Mesenchymal stem cell (in vitro differentiated cells and primary cell): ENCODE data around the gene PAPSS1.
A peak's percentile ranks its signal among the peaks of the same experiment; 100 is the strongest.

Experiments
- DNase-seq: peaks from one replicate; pipeline ENCODE4 v3.0.0-alpha.2; 2013
- H2AFZ ChIP-seq: one replicate; pipeline ENCODE4 v1.6.1; 2013; ENCODE audit warnings: low read depth, mild to moderate bottlenecking, control low read depth, inconsistent platforms, low read length, moderate library complexity
- H2AK5ac ChIP-seq: 2 replicates; pipeline ENCODE4 v1.6.1; 2013; ENCODE audit warnings: low read length, moderate library complexity, mild to moderate bottlenecking, inconsistent platforms; ENCODE audit not compliant: severe bottlenecking
- H2BK120ac ChIP-seq: one replicate; pipeline ENCODE4 v1.6.1; 2013; ENCODE audit warnings: low read depth, mild to moderate bottlenecking, inconsistent platforms, low read length, moderate library complexity
- H2BK12ac ChIP-seq, 2 experiments: one replicate each; pipeline ENCODE4 v1.6.1; 2013; ENCODE audit warnings: inconsistent platforms in 2 of 2, low read length in 2 of 2, mild to moderate bottlenecking in 2 of 2, moderate library complexity in 2 of 2, control low read depth in 1 of 2
- H2BK15ac ChIP-seq: one replicate; pipeline ENCODE4 v1.6.1; 2013; ENCODE audit warnings: mild to moderate bottlenecking, low read depth, inconsistent platforms; ENCODE audit not compliant: poor library complexity, severe bottlenecking
- H2BK5ac ChIP-seq: 2 replicates; pipeline ENCODE4 v1.6.1; 2013; ENCODE audit warnings: low read depth, mild to moderate bottlenecking, low read length, control low read depth, inconsistent platforms; ENCODE audit not compliant: poor library complexity, severe bottlenecking
- H3K14ac ChIP-seq, 2 experiments: one replicate each; pipeline ENCODE4 v1.6.1; 2013; ENCODE audit warnings: inconsistent platforms in 2 of 2, low read length in 2 of 2, control low read depth in 1 of 2, mild to moderate bottlenecking in 1 of 2, moderate library complexity in 1 of 2
- H3K18ac ChIP-seq, 2 experiments: one replicate each; pipeline ENCODE4 v1.6.1; 2013; ENCODE audit warnings: inconsistent platforms in 2 of 2, low read length in 2 of 2, control low read depth in 1 of 2, low read depth in 1 of 2, mild to moderate bottlenecking in 1 of 2
- H3K23ac ChIP-seq, 2 experiments: one replicate each; pipeline ENCODE4 v1.6.1; 2013; ENCODE audit warnings: inconsistent platforms in 2 of 2, low read length in 2 of 2, mild to moderate bottlenecking in 2 of 2, moderate library complexity in 2 of 2, control low read depth in 1 of 2
- H3K27ac ChIP-seq: 2 replicates; pipeline ENCODE4 v1.5.1; 2013; ENCODE audit warnings: mild to moderate bottlenecking, moderate library complexity, low read length, control low read depth, inconsistent platforms; ENCODE audit not compliant: poor library complexity, severe bottlenecking
- H3K27me3 ChIP-seq, 2 experiments: 2 replicates each; pipeline versions ENCODE4 v1.6.1 to v1.7.0; 2013; ENCODE audit warnings: low read length in 2 of 2, mild to moderate bottlenecking in 2 of 2, moderate library complexity in 2 of 2, control low read depth in 1 of 2, inconsistent platforms in 1 of 2; ENCODE audit not compliant: control insufficient read depth in 1 of 2, insufficient read depth in 1 of 2
- H3K36me3 ChIP-seq, 2 experiments: 2 replicates each; pipeline versions ENCODE4 v1.6.1 to v1.7.0; 2013; ENCODE audit warnings: low read length in 2 of 2, control low read depth in 1 of 2, inconsistent platforms in 1 of 2, low read depth in 1 of 2, mild to moderate bottlenecking in 1 of 2; ENCODE audit not compliant: insufficient read depth in 2 of 2, control insufficient read depth in 1 of 2
- H3K4ac ChIP-seq, 2 experiments: one replicate each; pipeline ENCODE4 v1.6.1; 2013; ENCODE audit warnings: inconsistent platforms in 2 of 2, low read length in 2 of 2, mild to moderate bottlenecking in 2 of 2, moderate library complexity in 2 of 2, control low read depth in 1 of 2, low read depth in 1 of 2
- H3K4me1 ChIP-seq: 2 replicates; pipeline ENCODE4 v1.6.1; 2013; ENCODE audit warnings: low read depth, low read length, control low read depth; ENCODE audit not compliant: control insufficient read depth, insufficient read depth
- H3K4me2 ChIP-seq: 2 replicates; pipeline ENCODE4 v1.6.1; 2013; ENCODE audit warnings: low read length, mild to moderate bottlenecking, inconsistent platforms; ENCODE audit not compliant: poor library complexity, severe bottlenecking
- H3K4me3 ChIP-seq, 2 experiments: 2 replicates each; pipeline versions ENCODE4 v1.5.1 to v1.7.0; 2013; ENCODE audit warnings: low read length in 2 of 2, mild to moderate bottlenecking in 2 of 2, control low read depth in 1 of 2, low read depth in 1 of 2; ENCODE audit not compliant: insufficient read depth in 1 of 2
- H3K79me1 ChIP-seq: replicated peaks from 2 replicates; pipeline ENCODE4 v1.6.1; 2013; ENCODE audit warnings: mild to moderate bottlenecking, control low read depth, low read length, inconsistent platforms; ENCODE audit not compliant: poor library complexity, severe bottlenecking
- H3K9ac ChIP-seq: 2 replicates; pipeline ENCODE4 v1.7.0; 2013; ENCODE audit warnings: mild to moderate bottlenecking, low read length, moderate library complexity
- H3K9me3 ChIP-seq: 2 replicates; pipeline ENCODE4 v1.7.0; 2013; ENCODE audit warnings: mild to moderate bottlenecking, low read length; ENCODE audit not compliant: control insufficient read depth
- H4K8ac ChIP-seq: one replicate; pipeline ENCODE4 v1.6.1; 2013; ENCODE audit warnings: inconsistent platforms, mild to moderate bottlenecking, low read length, moderate library complexity
- H4K91ac ChIP-seq: one replicate; pipeline ENCODE4 v1.6.1; 2013; ENCODE audit warnings: mild to moderate bottlenecking, low read length, inconsistent platforms
- WGBS: methylation state at CpG from one replicate; pipeline ENCODE4 v1.1.7; 2013; ENCODE audit warnings: mixed read lengths; 5-methylcytosine and 5-hydroxymethylcytosine counted together

PAPSS1 gene

GRCh38 chr4:107744532-107744931 is 24.5 kb upstream of the PAPSS1 start:
- no peak overlapping the region for H3K4ac ChIP-seq
- H3K9me3 ChIP-seq: no peaks in the 10 kb centered on the region
- H2AFZ ChIP-seq: no peak overlapping the region
- H3K23ac ChIP-seq: no peak overlapping the region
- H3K4me3 ChIP-seq: no peak overlapping the region
- no peaks in the 10 kb centered on the region for H3K36me3 ChIP-seq
- DNase-seq: no peak
- no peak overlapping the region for H2AK5ac ChIP-seq
- no peak overlapping the region for H2BK12ac ChIP-seq
- no peak overlapping the region for H3K27ac ChIP-seq
- no peak overlapping the region for H4K91ac ChIP-seq
- no peak overlapping the region for H2BK120ac ChIP-seq
- H2BK5ac ChIP-seq: no peak overlapping the region
- H3K18ac ChIP-seq: no peak overlapping the region
- H4K8ac ChIP-seq: no peak overlapping the region
- H3K27me3 ChIP-seq: peaks cover 0 to 4% of the 10 kb centered on the region in 2 experiments
- no peak overlapping the region for H3K14ac ChIP-seq
- no peaks in the 10 kb centered on the region for H3K79me1 ChIP-seq
- no peak overlapping the region for H3K9ac ChIP-seq
- H2BK15ac ChIP-seq: no peak overlapping the region
- no peak overlapping the region for H3K4me2 ChIP-seq
- peaks cover 4% of the 10 kb centered on the region for H3K4me1 ChIP-seq

- no peak overlapping the region for H3K9ac ChIP-seq
- H3K4ac ChIP-seq: no peak overlapping the region
- no peak overlapping the region for H3K4me2 ChIP-seq
- H3K27ac ChIP-seq: no peak overlapping the region
- WGBS: no CpG with 5 or more reads among the region's 1 CpG
- peaks cover 4% of the 10 kb centered on the region for H3K4me1 ChIP-seq
- H2BK5ac ChIP-seq: no peak overlapping the region
- no peak overlapping the region for H3K23ac ChIP-seq
- H3K4me3 ChIP-seq: no peak overlapping the region
- peak; percentile 19 for DNase-seq
- no peak overlapping the region for H2AFZ ChIP-seq
- H4K91ac ChIP-seq: no peak overlapping the region
- H3K27me3 ChIP-seq: no peaks in the 10 kb centered on the region
- H3K79me1 ChIP-seq: no peaks in the 10 kb centered on the region
- no peak overlapping the region for H2BK15ac ChIP-seq
- H4K8ac ChIP-seq: no peak overlapping the region
- no peaks in the 10 kb centered on the region for H3K36me3 ChIP-seq
- H3K14ac ChIP-seq: no peak overlapping the region
- no peak overlapping the region for H2BK120ac ChIP-seq
- no peak overlapping the region for H2BK12ac ChIP-seq
- no peaks in the 10 kb centered on the region for H3K9me3 ChIP-seq
- no peak overlapping the region for H3K18ac ChIP-seq
- H2AK5ac ChIP-seq: no peak overlapping the region
Observed at GRCh38 chr4:107743532-107743931, 23.5 kb upstream of the PAPSS1 start.

GRCh38 chr4:107742791-107743190 is 22.8 kb upstream of the PAPSS1 start:
- DNase-seq: no peak
- Histone ChIP-seq H3K9ac (no peak overlapping the region), H2AK5ac (no peak overlapping the region), H3K4me1 (peaks cover 4% of the 10 kb centered on the region), H2BK5ac (no peak overlapping the region), H3K14ac (no peak overlapping the region), H3K9me3 (no peaks in the 10 kb centered on the region), H3K4me3 (no peak overlapping the region), H4K91ac (no peak overlapping the region), H4K8ac (no peak overlapping the region), H2AFZ (no peak overlapping the region), H2BK120ac (no peak overlapping the region), H3K27ac (no peak overlapping the region), H2BK15ac (no peak overlapping the region), H3K23ac (no peak overlapping the region), H2BK12ac (no peak overlapping the region), H3K4ac (no peak overlapping the region), H3K18ac (no peak overlapping the region), H3K4me2 (no peak overlapping the region), H3K27me3 (no peaks in the 10 kb centered on the region), H3K36me3 (no peaks in the 10 kb centered on the region), H3K79me1 (no peaks in the 10 kb centered on the region)
- no CpG with 5 or more reads among the region's 1 CpG for WGBS

GRCh38 chr4:107742196-107742595 is 22.2 kb upstream of the PAPSS1 start:
- Histone ChIP-seq H3K4me1 (peaks cover 4% of the 10 kb centered on the region), H3K4me3 (no peak overlapping the region), H2BK15ac (no peak overlapping the region), H2AFZ (no peak overlapping the region), H3K14ac (no peak overlapping the region), H2AK5ac (peak overlapping the region; percentile 4), H2BK12ac (no peak overlapping the region), H3K27ac (no peak overlapping the region), H2BK120ac (no peak overlapping the region), H3K36me3 (no peaks in the 10 kb centered on the region), H3K9me3 (no peaks in the 10 kb centered on the region), H4K8ac (no peak overlapping the region), H2BK5ac (no peak overlapping the region), H3K23ac (no peak overlapping the region), H3K9ac (no peak overlapping the region), H3K18ac (no peak overlapping the region), H3K4ac (no peak overlapping the region), H3K27me3 (no peaks in the 10 kb centered on the region), H3K79me1 (no peaks in the 10 kb centered on the region), H4K91ac (no peak overlapping the region), H3K4me2 (no peak overlapping the region)
- 100% methylated on average over 1 of the region's 1 CpG for WGBS
- DNase-seq: no peak
